Lung (tissue), 12 donors: ENCODE data around the gene ADAMTS12. TPM values are rescaled to one million over a fixed set of nuclear protein-coding genes. Genes with fewer than 3 reads are reported as not detected.

ENCODE experiments used
- ATAC-seq: fragments of 200-7000 bp; cut with Tn5 transposase; one replicate; pipeline ENCODE4 v1.9.1; 2020; ENCODE audit warnings: moderate number of reproducible peaks; ENCODE audit not compliant: insufficient read depth, low FRiP score
- DNase-seq, 3 donors: peaks; one replicate each; pipeline ENCODE4 v3.0.0-alpha.2; 2013 to 2017
- H3K27ac ChIP-seq, 2 donors: one replicate each; pipeline ENCODE4 v1.5.1; 2013; ENCODE audit warnings: mild to moderate bottlenecking in 2 of 2, moderate library complexity in 2 of 2, control low read depth in 1 of 2, inconsistent platforms in 1 of 2, low read depth in 1 of 2, low read length in 1 of 2
- H3K27me3 ChIP-seq, 3 donors: one replicate each; pipeline ENCODE4 v1.5.1; 2013; ENCODE audit warnings: low read length in 2 of 3; ENCODE audit not compliant: control insufficient read depth in 3 of 3, insufficient read depth in 3 of 3
- H3K36me3 ChIP-seq, 4 donors: one replicate each; pipeline ENCODE4 v1.5.1; 2013; ENCODE audit warnings: low read length in 4 of 4, mild to moderate bottlenecking in 1 of 4, moderate library complexity in 1 of 4; ENCODE audit not compliant: control insufficient read depth in 4 of 4, insufficient read depth in 4 of 4
- H3K4me1 ChIP-seq, 5 donors: one replicate each; pipeline ENCODE4 v1.5.1; 2013; ENCODE audit warnings: low read length in 5 of 5, mild to moderate bottlenecking in 2 of 5, moderate library complexity in 1 of 5; ENCODE audit not compliant: control insufficient read depth in 5 of 5, insufficient read depth in 5 of 5
- H3K4me3 ChIP-seq: one replicate; pipeline ENCODE4 v1.5.1; 2013; ENCODE audit warnings: mild to moderate bottlenecking, control low read depth, moderate library complexity
- H3K9ac ChIP-seq, 2 donors: one replicate each; pipeline ENCODE4 v1.5.1; 2013; ENCODE audit warnings: low read length in 2 of 2, control low read depth in 1 of 2; ENCODE audit not compliant: insufficient read depth in 1 of 2
- H3K9me3 ChIP-seq, 4 donors: one replicate each; pipeline ENCODE4 v1.5.1; 2013; ENCODE audit warnings: low read length in 3 of 4, mild to moderate bottlenecking in 1 of 4, moderate library complexity in 1 of 4; ENCODE audit not compliant: control insufficient read depth in 4 of 4, insufficient read depth in 3 of 4
- CTCF ChIP-seq: IDR thresholded peaks from 2 replicates; pipeline ENCODE4 v1.5.1; 2012; ENCODE audit warnings: mild to moderate bottlenecking; ENCODE audit errors: control extremely low read depth, extremely low read depth
- WGBS, 2 donors: extraction: QIAGEN DNeasy Blood & Tissue Kit; methylation state at CpG; one replicate each; pipeline ENCODE4 v1.1.7; 2013; 5-methylcytosine and 5-hydroxymethylcytosine counted together
- polyA plus RNA-seq, 2 donors: library from polyadenylated mRNA; stranded (reverse); fragments of 200-250 nt; gene quantifications; one replicate each; pipeline ENCODE4 v1.2.1, GENCODE V29; 2013
- total RNA-seq, 2 donors: library from RNA; depleted of rRNA in 1 of 2; stranded (reverse); fragments of >200 nt in 1 of 2; gene quantifications; one replicate each; pipeline ENCODE4 v1.2.1, GENCODE V29; 2014 to 2021
- donor health status: control.
- donor health status: control.
- donor health status: Bipolar disorder and iron deficiency.
- donor health status: healthy.
- donor health status: DM: yes; HTN: yes; CAD: no.

ADAMTS12 gene
- total and polyA plus RNA-seq, 4 donors: 1.3 to 55.1 (median 4.3) TPM

GRCh38 chr5:33692980-33693379, 198.8 kb downstream of the ADAMTS12 start:
- H3K9me3 ChIP-seq: peaks cover 0 to 9% (median 3%) of the 10 kb centered on the region in 4 donors
- no peak for TF ChIP-seq CTCF
- H3K27ac ChIP-seq: no peak overlapping the region
- peaks cover 0 to 15% (median 6%) of the 10 kb centered on the region in 5 donors for H3K4me1 ChIP-seq
- no peak overlapping the region for H3K9ac ChIP-seq
- no peak for DNase-seq
- no peak for ATAC-seq
- no peaks in the 10 kb centered on the region for H3K27me3 ChIP-seq
- H3K4me3 ChIP-seq: no peak overlapping the region
- no peaks in the 10 kb centered on the region for H3K36me3 ChIP-seq
- WGBS, 2 donors: 92 to 96% methylated on average over 2 of the region's 2 CpGs

- no peaks in the 10 kb centered on the region for H3K27me3 ChIP-seq
- no peak overlapping the region for H3K27ac ChIP-seq
- TF ChIP-seq CTCF: no peak
- no peaks in the 10 kb centered on the region for H3K36me3 ChIP-seq
- peaks cover 0 to 4% (median 1%) of the 10 kb centered on the region in 5 donors for H3K4me1 ChIP-seq
- ATAC-seq (no peak), DNase-seq (no peak)
- peaks cover 0 to 9% (median 3%) of the 10 kb centered on the region in 4 donors for H3K9me3 ChIP-seq
- H3K9ac ChIP-seq: no peak overlapping the region
- no peak overlapping the region for H3K4me3 ChIP-seq
Measured at GRCh38 chr5:33691856-33692255, 199.9 kb downstream of the ADAMTS12 start.

GRCh38 chr5:33690374-33691135, 201.2 kb downstream of the ADAMTS12 start:
- DNase-seq: no peak

More at GRCh38 chr5:33690374-33691135, 201.2 kb downstream of the ADAMTS12 start:
- Histone ChIP-seq H3K4me1 (peaks cover 0 to 2% (median 0%) of the 10 kb centered on the region in 5 donors), H3K9me3 (peaks cover 0 to 9% (median 3%) of the 10 kb centered on the region in 4 donors), H3K9ac (no peak overlapping the region), H3K27ac (no peak overlapping the region), H3K27me3 (no peaks in the 10 kb centered on the region), H3K36me3 (no peaks in the 10 kb centered on the region), H3K4me3 (no peak overlapping the region)
- ATAC-seq: no peak
- 90 to 93% methylated on average over 9 of the region's 9 CpGs for WGBS, 2 donors
- TF ChIP-seq CTCF: no peak
